GM12865 (cell line): Measurements from ENCODE around the gene AGXT2.

Source experiments
- DNase-seq: peaks from one replicate; pipeline ENCODE4 v3.0.0; 2010; ENCODE audit warnings: low read depth
- H3K4me3 ChIP-seq: 2 replicates; pipeline ENCODE4 v1.5.1; 2011; ENCODE audit warnings: mild to moderate bottlenecking, low read depth, low read length, control low read depth
- TF ChIP-seq, protein P1 (sequence below): IDR thresholded peaks from 2 replicates; pipeline ENCODE4 v1.5.1; 2011; ENCODE audit warnings: low read length, control low read depth, low read depth, inconsistent platforms; ENCODE audit not compliant: insufficient read depth; ENCODE audit errors: missing control alignments

Gene AGXT2

DNA sequence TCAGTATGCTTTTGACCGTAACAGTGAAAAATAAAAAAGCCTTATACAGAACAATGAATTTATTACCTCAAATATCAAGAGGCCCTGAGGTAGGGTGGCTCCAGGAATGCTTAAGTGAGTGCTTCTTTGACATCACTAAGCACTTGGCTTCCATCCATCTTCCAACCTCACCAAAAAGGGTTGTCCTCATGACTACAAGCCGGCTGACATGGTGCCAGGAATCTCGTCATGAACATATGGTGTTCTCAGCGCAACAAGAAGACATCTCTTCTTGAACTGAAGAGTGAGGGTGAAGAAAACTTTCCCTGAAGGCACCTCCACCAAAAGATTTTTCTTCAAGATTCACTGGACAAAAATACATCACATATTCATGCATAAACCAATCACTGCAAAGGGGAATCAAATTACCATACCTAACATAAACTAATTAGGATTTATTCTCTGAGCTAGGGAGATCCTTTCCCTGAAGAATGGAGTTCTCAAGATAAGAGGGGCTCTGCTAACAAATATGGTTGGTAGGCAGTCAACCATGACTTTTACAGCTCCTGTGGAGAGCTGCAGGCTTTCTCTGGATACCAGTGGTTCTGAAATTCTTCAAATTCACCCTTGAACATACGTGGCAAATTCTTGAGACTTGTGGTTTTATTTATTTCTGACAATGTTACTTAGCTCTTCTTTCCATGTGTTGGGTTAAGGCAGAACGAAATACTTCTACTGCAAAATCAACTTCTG, 49.5 kb downstream of the AGXT2 start:
- no peak overlapping the region for H3K4me3 ChIP-seq
- TF ChIP-seq, protein P1, sequence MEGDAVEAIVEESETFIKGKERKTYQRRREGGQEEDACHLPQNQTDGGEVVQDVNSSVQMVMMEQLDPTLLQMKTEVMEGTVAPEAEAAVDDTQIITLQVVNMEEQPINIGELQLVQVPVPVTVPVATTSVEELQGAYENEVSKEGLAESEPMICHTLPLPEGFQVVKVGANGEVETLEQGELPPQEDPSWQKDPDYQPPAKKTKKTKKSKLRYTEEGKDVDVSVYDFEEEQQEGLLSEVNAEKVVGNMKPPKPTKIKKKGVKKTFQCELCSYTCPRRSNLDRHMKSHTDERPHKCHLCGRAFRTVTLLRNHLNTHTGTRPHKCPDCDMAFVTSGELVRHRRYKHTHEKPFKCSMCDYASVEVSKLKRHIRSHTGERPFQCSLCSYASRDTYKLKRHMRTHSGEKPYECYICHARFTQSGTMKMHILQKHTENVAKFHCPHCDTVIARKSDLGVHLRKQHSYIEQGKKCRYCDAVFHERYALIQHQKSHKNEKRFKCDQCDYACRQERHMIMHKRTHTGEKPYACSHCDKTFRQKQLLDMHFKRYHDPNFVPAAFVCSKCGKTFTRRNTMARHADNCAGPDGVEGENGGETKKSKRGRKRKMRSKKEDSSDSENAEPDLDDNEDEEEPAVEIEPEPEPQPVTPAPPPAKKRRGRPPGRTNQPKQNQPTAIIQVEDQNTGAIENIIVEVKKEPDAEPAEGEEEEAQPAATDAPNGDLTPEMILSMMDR = no peak
- DNase-seq = no peak

DNA sequence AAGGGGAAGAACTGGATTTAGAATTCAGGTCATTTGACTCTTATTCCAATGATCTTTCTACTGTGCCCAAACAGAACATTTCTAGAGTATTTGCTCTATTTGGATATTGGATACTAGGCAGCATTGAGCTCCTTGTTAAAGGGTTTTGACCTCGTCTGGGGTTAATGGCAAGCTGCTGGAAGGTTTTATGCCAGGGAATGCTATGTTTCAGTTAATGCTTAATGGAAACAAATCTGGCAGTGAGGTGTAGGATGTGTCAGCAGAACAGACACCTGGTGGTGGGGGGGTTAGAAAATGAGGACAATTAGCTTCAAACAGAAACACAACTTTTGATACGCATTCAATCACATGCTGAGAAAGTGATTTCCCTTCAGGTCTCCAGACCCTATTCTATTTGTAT, 51.5 kb downstream of the AGXT2 start:
- H3K4me3 ChIP-seq = no peak overlapping the region
- TF ChIP-seq, protein P1 = no peak
- no peak for DNase-seq

DNA sequence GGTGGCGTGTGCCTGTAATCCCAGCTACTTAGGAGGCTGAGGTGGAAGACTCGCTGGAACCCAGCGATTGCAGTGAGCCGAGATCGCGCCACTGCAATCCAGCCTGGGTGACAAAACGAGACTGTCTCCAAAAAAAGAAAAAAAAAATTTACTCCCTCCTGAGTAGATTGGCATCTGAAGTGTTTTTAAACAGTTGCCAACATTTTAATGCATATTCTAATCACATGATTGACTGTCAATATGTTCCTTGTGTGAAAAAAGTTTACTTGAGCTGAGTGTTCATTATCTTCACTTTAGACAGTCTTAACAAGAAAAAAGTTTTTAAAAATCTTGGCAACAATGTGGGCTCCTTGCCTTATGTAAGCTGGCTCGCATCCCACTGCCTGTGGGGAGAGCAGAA, 53.8 kb downstream of the AGXT2 start:
- DNase-seq = no peak
- no peak overlapping the region for H3K4me3 ChIP-seq
- TF ChIP-seq, protein P1 = no peak

DNA sequence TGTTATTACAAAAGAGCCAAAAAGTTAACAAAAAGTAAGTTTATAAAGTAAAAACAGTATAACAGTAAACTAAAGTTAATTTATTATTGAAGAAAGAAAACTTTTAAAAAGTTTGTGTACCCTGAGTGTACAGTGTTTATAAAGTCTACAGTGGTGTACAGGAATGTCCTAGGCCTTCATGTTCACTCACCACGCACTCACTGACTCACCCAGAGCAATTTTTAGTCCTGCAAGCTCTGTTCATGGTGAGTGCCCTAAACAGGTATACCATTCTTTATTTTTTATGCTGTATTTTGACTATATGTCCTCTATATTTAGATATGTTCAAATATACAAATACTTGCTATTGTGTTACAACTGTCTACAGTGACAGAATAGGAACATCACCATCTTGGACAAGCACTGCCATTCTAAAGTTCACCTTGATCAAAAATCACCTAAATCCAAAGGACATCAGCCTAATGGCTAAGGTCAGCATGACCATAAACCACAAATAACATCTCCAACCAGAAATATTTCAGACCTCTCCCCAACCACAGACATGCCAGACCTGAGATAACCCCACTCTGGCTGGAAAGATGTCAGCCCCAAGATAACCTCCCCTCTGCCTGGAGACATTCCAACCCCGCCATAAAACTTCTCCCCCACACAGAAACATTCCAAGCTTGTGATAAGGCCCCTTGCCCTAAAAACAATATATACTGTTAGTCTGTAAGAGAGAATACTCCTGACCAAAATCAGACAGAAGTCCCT, 56.1 kb downstream of the AGXT2 start:
- DNase-seq = no peak
- TF ChIP-seq, protein P1 = no peak
- H3K4me3 ChIP-seq = no peak overlapping the region

DNA sequence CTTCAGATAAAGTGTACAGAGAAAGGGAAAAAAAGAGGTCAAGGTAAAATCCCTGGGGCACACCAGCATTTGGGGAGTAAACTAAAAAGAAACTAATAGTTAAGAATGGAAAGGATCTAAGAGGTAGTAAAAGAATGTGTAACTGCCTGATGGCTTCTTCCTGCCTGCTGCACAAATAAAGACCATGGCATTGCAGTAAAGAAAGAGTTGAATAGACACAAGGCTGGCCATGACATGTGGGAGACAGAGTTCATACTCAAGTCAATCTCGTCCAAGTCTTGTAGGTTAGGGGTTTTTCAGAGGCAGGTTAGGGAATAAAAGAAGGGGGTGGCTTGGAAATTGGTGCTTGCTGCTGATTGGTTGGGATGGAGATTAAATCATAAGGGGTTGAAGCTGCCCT, 60.8 kb downstream of the AGXT2 start:
- no peak overlapping the region for H3K4me3 ChIP-seq
- TF ChIP-seq, protein P1 = no peak

DNA sequence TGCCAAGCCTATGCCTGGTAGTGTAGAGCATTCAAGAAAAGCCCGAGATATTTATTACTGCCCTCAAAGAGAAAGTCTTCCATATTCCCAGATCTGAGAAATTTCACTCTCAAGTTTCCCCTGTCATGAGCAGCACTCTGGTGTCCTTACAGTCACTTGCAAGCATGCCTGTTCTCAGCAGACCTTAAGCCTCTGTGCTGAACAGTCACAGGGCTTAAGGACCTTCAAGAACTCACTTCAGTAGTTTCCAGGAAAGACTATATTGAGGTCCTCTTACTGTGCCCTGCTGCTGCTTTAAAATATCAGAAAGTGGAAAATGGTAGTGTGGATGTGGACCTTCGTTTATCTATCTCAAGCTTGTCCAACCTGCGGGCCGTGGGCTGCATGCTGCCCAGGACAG, 64.9 kb downstream of the AGXT2 start:
- TF ChIP-seq, protein P1 = no peak
- no peak for DNase-seq
- H3K4me3 ChIP-seq = no peak overlapping the region

More for the DNA sequence above, 60.8 kb downstream of the AGXT2 start:
- DNase-seq = no peak

DNA sequence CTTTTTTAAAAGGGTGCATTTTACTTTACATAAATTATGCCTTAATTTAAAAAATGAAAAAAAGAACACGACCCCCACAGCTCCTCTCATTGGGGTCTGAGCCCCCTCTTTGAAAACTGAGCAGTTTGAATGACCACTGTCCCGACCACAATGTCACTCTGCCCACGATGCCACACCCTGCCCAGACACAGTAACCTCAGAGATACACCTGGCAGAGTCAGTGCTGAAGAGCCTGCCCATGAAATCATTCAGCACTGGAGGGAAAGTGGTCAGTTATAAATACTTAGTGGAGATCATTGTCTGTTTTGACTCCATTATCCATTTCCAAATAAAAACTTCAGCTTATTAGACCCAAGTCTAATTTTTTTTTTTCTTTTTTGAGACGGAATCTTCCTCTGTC, 69.1 kb downstream of the AGXT2 start:
- TF ChIP-seq, protein P1 = no peak
- no peak overlapping the region for H3K4me3 ChIP-seq
- DNase-seq = no peak
